HG03378 (cell line): ENCODE measurements around the gene TBC1D22A.

Source experiments
- ATAC-seq: cut with Tn5 transposase; IDR thresholded peaks from one replicate; pipeline ENCODE4 v1.9.1; 2021; ENCODE audit warnings: mild to moderate bottlenecking, moderate library complexity; ENCODE audit not compliant: unreplicated experiment

The TBC1D22A gene

DNA sequence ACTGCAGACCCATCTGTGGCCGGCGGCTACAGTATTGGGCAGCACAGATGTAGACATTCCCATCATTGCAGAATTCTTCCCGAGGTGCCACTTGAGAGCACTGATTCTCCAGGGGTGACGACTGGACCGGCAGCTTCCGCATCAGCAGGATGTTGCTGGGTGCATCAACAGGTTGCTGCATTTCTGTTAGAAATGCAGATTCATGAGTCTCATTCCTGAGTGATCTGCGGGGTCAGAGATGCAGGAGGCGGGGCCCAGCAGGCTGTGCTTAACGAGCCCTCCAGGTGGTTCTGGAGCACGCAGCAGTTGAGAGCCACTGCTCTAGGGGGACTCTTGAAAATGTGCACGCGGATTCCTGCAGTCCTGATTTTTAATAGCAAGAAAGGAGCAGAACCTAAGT lies 321.8 kb downstream of the TBC1D22A start:
- ATAC-seq = no peak

DNA sequence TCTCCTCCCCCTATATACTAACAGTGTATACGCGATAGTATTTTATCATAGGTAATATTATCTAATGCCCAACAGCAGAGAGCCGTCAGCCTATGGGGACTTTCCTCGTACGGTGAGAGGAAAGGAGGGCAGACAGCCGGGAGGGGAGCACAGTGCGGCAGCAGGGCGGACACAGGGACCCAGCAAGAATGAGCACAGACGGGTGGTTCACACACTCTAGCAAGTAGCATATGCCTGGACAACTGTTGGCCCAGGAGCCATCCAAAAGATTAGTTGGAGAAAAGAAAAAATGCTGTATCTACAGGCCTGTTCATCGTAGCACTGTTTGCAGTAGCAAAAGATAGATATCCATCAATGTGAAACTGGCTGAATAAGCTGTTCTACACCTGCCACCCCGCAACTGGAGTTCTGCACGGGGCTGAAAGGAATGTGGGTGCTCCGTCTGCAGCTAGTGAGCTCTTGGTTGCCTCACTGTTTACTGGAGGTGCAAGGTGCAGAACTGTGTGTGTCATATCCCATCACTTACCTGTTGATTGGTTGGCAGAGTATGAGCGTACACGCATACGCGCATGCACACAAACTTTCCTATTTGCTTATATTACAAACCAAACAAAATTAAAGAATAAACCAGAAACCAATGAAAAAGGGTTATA lies 324.3 kb downstream of the TBC1D22A start:
- ATAC-seq = no peak

- no peak for ATAC-seq
Measured at GRCh38 chr22:47088480-47089158, 326.2 kb downstream of the TBC1D22A start.

GRCh38 chr22:47089374-47089773 lies 326.9 kb downstream of the TBC1D22A start:
- no peak for ATAC-seq

DNA sequence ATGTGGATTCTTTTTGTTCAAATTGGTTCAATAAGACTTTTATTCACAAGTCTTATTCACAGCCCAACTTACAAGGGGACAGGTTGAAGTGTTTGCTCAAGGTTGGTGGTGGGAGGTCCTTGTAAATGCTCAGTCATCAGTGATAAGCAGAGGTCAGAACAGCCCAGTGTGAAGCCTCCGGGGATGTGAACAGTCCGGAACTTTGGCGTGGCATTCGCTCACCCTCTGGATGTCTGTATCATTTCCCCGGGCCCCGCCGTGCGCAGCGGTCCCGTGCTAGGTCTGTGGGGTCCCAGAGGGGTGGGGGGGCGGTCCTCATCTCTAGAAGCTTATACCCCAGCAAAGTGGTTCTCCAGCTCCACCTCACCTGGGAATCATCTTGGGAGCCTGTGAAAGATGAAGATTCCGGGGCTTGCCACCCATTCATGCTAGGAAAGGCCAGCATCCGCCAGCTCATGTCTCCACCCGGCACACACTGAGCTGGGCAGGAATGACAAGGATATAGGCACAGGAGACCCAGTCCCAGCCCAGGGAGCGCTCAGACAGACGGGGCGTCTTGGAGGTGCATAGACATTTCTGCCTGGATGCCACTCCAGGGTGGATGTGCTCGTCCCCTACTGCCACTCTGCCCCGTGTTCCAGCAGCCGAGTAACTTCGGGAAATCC lies 327.5 kb downstream of the TBC1D22A start:
- no peak for ATAC-seq

- no peak for ATAC-seq
Measured at GRCh38 chr22:47090591-47091245, 328.3 kb downstream of the TBC1D22A start.

- no peak for ATAC-seq
Measured at GRCh38 chr22:47091246-47091651, 328.8 kb downstream of the TBC1D22A start.

- ATAC-seq = no peak
Measured at GRCh38 chr22:47091921-47092700, 329.7 kb downstream of the TBC1D22A start.

- ATAC-seq = no peak
Measured at GRCh38 chr22:47092896-47093311, 330.5 kb downstream of the TBC1D22A start.

- ATAC-seq = no peak
Measured at GRCh38 chr22:47093720-47094119, 331.3 kb downstream of the TBC1D22A start.

DNA sequence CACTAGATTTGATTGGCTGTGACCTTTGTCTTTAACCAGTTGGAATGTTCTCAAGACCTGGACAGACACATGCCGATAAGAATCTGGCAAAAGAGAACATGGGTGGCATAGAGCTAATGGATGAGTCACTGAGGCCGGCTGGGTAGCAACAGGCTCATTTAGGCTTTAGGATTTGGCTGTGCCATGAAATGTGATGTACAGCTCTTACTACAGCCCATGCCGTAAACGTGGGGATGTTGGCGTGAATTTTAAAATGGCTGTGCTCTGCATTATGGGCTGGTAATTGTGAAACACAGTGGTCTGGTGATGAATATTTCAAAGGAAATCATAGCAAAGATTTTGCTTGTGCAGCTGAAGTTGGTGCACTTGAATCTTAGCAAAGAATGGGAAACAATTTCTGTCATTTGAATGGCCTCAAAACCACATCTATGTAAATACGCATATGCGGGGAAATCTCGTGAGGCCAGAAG lies 332.4 kb downstream of the TBC1D22A start:
- no peak for ATAC-seq

GRCh38 chr22:47095395-47096122 lies 333.1 kb downstream of the TBC1D22A start:
- no peak for ATAC-seq

GRCh38 chr22:47098121-47098520 lies 335.7 kb downstream of the TBC1D22A start:
- ATAC-seq = no peak

DNA sequence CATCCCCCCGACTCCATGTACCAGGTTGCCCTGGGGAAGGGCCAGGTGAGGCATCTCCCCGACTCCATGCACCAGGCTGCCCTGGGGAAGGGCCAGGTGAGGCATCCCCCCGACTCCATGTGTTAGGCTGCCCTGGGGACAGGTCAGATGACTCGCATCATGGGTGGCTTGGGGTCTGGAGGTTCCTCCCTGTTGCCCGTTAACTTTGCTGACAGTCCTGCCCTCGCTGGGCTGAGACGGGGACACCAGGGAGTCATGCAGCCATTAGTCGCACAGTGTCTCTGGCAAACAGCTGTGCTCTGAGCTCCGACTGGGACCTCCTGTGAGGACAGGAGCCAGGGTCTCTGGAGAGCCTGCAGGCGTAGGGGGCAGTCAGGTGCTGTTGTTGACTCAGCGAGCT lies 336.1 kb downstream of the TBC1D22A start:
- ATAC-seq = no peak

- no peak for ATAC-seq
Measured at GRCh38 chr22:47100019-47100418, 337.6 kb downstream of the TBC1D22A start.

GRCh38 chr22:47100646-47101200 lies 338.3 kb downstream of the TBC1D22A start:
- no peak for ATAC-seq

DNA sequence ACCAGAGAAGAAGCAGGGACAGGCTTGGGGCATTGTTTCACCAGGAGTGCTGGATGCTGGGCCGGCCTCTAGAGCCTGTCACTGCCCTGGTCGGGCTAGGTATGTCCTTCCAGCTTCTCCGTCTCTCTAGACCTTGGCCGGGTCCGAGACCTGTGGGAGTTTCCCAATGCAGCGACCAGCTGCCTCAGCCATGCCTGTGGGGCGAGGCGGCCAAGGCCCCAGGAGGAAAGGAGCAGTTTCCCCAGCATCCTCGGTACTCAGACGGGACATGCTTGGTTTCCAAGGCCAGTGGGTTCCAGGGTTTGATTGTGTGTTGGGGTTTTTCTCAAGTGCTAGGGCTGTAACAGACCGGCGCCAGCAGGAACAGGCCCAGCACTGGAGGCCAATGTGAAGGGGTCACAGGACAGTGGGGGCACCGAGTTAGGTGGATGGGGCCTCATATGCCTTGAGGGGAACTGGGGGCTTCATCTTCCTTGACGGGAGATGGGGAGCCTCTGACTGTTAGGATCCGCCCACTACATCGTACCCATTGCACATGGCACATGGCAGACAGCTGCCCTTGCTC lies 339.0 kb downstream of the TBC1D22A start:
- ATAC-seq = no peak

GRCh38 chr22:47102081-47102480 lies 339.6 kb downstream of the TBC1D22A start:
- ATAC-seq = no peak

- ATAC-seq = no peak
Measured at GRCh38 chr22:47102648-47103047, 340.2 kb downstream of the TBC1D22A start.
